Esophagus muscularis mucosa (tissue), 4 donors: ENCODE measurements around the gene C1QTNF7.

Experiments used
- EP300 ChIP-seq: sonication (generic); formaldehyde crosslinking; IDR thresholded peaks from one replicate; pipeline ENCODE4 v1.6.1; 2017; ENCODE audit warnings: antibody characterized with exemption
- POLR2A ChIP-seq: fragments of 450-650 bp; IDR thresholded peaks from one replicate; pipeline ENCODE4 v1.6.1; 2017; ENCODE audit warnings: antibody characterized with exemption, moderate library complexity, mild to moderate bottlenecking, low read depth
- POLR2AphosphoS5 ChIP-seq, 2 donors: sonication (generic); formaldehyde crosslinking; IDR thresholded peaks; one replicate each; pipeline ENCODE4 v1.6.1; 2017; ENCODE audit warnings: antibody characterized with exemption in 2 of 2
- TF ChIP-seq, protein P1 (sequence below), 3 experiments: fragments of 200-600 bp in 2 of 3; fragments of 450-650 bp in 1 of 3; sonication (generic) in 2 of 3; IDR thresholded peaks; one replicate each; pipeline ENCODE4 v1.5.1; 2017 to 2019; ENCODE audit warnings: antibody characterized with exemption in 3 of 3, mild to moderate bottlenecking in 2 of 3, moderate library complexity in 1 of 3

GRCh38 chr4:15428611-15429010, 778 bp downstream of the C1QTNF7 start:
- TF ChIP-seq POLR2A (no peak), POLR2AphosphoS5 (IDR thresholded peaks at IDR 0.05) (peak; percentile 54 to 59), EP300 (no peak)
- TF ChIP-seq, protein P1, sequence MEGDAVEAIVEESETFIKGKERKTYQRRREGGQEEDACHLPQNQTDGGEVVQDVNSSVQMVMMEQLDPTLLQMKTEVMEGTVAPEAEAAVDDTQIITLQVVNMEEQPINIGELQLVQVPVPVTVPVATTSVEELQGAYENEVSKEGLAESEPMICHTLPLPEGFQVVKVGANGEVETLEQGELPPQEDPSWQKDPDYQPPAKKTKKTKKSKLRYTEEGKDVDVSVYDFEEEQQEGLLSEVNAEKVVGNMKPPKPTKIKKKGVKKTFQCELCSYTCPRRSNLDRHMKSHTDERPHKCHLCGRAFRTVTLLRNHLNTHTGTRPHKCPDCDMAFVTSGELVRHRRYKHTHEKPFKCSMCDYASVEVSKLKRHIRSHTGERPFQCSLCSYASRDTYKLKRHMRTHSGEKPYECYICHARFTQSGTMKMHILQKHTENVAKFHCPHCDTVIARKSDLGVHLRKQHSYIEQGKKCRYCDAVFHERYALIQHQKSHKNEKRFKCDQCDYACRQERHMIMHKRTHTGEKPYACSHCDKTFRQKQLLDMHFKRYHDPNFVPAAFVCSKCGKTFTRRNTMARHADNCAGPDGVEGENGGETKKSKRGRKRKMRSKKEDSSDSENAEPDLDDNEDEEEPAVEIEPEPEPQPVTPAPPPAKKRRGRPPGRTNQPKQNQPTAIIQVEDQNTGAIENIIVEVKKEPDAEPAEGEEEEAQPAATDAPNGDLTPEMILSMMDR (IDR thresholded peaks at IDR 0.05) = no peak
